Stimulated activated CD4-positive, alpha-beta T cell treated with anti-CD3 and anti-CD28 coated beads, TNF-alpha, amount 100 ng/mL, for 4 hours (primary cell): ENCODE data around the gene TMEM117.
"Not testable (repeated sequence)": the region's sequence is repeated elsewhere in the genome, so short reads cannot be mapped to it uniquely, and the experiment has no call there.

Experiments
- DNase-seq, 3 experiments: peaks; one replicate each; pipeline ENCODE4 v3.0.0-alpha.2; 2020; ENCODE audit warnings: low read depth in 3 of 3

The TMEM117 gene

DNA sequence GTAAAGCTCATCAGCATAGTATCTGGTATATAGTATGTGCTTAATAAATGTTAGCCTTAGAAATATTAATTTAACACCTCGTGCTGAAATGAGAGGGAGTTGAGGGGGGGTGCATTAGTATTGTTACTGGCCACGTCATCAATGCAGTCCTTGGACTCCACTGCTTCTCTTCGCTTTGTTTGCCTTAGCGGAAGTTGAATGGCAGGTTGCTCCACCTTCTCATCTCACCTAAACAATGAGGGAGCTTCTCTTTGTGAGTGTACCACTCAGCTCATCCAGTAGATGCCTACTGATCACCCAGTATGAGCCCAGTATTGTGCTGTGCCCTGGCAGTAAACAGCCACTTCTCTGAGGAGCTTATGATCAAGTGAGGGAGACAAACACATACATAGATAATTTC is 4.5 kb downstream of the TMEM117 start:
- DNase-seq, result no peak

GRCh38 chr12:43841253-43841652 is 5.4 kb downstream of the TMEM117 start:
- no peak for DNase-seq

DNA sequence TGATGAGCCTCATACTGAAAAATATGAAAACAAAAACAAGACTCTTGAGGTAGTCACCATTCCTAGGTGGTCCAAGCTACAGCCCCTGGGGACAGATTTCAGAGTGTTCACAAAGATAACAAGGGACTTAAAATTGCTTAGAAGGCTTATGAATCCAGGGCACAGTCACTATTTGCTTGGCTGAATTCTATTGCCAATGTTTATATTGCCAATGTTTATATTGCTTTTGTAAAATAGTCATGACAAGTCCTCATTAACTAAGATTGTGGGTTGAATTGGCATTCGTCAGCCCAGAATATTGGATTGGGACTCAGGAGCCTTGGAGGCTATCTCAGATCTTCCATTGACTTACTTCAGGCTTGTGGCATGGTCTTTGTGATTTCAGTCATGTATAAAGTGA is 6.4 kb downstream of the TMEM117 start:
- DNase-seq, result no peak

GRCh38 chr12:43847425-43848225 is 11.7 kb downstream of the TMEM117 start:
- not testable (repeated sequence) for DNase-seq

- DNase-seq, result no peak
Measured at GRCh38 chr12:43848226-43848507, 12.3 kb downstream of the TMEM117 start.

DNA sequence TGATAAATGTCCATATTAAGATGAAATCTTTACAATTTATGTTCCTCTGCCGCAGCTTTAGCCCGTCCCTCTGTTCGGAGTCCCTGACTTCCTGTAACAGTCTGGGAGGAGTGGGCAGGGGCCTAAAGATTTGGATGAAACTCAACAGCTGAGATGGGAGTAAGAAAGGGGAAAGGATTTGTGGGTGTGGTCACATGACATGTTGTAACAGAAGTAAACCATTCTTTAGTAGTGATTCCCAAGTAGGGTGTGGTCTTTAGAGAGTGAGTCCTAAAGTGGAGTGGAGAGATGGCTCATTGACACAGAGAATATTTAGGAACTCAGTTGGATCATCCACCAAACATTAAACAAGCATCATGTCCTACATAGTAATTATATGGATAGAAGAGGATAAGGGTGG is 12.9 kb downstream of the TMEM117 start:
- DNase-seq, result no peak

GRCh38 chr12:43852744-43853143 is 16.9 kb downstream of the TMEM117 start:
- no peak for DNase-seq

DNA sequence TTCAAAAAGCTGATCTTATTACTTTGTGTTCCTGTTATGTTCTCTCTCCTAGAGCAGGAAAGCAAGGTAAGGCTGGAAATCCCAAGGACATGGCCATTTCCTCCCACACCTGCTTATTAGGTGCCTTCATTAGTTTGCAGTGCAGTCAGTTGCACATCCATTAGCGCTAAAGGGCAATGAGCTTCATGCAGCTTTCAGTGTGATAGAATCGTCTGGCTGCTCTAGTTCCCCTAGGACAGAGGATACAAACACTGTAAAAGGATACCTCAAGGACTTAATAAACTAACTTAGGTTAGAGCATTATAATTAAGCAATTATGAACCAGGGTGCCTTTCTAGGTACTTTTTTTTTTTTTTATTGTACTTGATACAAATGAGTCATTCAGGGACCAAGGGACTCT is 21.1 kb downstream of the TMEM117 start:
- no peak for DNase-seq

DNA sequence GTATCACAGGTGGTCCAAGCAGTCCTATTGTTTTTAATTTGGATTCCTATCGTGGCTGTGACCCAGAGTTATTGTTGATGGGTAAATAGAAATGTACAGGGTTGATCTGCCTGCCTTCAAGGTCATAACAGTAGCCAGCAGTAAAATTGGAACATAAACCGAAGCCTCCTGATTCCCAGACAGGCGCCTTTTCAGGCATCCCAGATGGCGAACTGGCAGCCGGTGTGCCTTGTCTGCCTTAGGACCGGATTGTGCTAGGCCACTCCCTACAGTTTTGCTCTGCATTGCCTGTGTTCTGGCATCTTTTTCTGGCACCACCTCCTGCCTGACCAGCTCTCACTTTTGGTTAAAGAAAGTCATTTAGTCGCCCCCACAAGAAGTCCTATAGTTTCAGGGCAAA is 22.2 kb downstream of the TMEM117 start:
- DNase-seq, result no peak

DNA sequence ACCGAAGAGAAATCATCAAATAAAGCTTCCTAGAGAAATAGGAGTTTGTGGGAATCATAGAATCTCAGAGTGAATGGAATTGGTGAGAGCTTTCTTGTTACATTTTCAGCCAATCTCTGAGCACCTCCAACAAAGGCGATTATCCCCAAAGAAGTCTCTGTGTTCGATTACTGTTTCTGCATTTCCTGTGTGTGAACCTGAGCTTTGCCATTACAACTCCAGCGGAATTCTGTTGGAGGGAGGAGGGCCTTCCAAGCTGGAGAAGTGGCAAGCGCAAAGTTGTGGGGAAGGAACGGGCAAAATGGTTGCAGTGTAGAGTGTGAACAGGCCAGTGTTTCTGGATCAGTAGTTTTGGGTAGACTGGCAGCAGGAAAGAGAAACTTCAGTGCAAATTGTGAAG is 23.1 kb downstream of the TMEM117 start:
- DNase-seq, result no peak

DNA sequence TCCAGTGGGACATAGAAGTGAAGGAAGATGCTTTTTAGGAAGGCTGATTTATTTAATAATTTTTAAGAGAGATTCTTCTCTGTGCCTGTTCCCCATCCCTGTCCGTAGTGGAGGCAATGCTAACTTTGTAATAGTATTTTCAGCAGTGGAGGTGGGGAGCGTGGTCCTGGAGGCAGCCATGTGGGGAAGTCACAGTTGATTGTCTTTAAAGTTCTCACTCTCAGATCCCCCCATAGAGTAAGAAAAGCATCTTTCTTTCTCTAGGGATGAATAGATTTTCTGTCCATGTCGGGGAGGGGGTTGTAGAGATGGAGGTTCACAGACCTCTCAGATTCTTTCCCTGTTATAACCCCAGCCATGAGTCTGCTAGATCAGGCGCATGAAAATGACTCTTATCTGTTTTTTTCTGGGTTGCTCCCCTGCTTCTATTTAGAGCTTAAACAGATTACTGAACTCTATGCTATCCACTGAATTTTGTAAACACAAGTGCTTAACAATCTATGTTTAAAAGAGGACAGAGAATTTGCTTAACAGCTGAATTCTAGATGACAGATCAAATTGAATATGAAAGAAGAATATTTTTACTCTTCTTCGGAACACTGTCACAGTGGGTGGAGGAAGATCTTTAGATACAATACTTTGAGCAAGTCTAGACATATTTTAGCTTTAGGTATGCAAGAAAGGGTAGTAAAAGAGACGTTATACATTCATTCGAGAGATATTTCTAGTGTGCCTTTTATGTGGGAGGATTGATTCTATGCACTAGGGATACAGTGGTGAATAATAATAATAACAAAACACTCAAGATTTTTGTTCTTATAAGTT is 25.3 kb downstream of the TMEM117 start:
- no peak for DNase-seq

GRCh38 chr12:43861840-43862150 is 25.9 kb downstream of the TMEM117 start:
- DNase-seq, result no peak

DNA sequence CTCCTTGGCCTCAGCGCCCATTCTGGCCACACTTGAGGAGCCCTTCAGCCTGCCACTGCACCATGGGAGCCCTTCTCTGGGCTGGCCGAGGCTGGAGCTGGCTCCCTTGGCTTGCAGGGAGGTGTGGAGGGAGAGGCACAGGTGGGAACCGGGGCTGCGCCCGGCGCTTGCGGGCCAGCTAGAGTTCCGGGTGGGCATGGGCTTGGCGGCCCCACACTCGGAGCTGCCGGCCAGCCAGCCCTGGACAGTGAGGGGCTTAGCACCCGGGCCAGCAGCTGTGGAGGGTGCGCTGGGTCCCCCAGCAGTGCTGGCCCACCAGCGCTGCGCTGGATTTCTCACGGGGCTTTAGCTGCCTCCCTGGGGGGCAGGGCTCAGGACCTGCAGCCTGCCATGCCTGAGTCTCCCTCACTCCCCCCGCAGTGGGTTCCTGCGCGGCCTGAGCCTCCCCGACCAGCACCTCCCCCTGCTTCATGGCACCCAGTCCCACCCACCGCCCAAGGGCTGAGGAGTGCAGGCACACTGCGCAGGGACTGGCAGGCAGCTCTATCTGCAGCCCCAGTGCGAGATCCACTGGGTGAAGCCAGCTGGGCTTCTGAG is 28.0 kb downstream of the TMEM117 start:
- no peak for DNase-seq

- not testable (repeated sequence) for DNase-seq
Measured at GRCh38 chr12:43864557-43864956, 28.7 kb downstream of the TMEM117 start.

DNA sequence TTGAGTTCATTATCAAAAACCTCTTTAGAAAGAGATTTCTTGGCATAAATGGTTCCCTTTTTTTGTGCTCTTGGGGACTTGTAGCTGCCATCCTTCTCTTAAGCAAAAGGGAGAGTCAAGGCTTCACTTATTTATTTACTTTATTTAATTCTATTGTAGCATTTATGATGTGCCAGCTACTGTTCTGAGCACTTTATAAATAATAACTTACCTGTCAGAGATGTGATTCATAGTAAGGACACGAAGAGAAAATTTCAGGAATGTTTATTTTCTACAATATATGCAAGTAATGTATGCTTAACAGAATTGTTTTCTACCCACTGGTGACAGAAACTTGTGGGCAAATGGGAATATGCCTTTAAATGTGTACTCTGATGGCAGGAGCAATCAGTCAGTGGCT is 33.3 kb downstream of the TMEM117 start:
- DNase-seq, result no peak

GRCh38 chr12:43869765-43870164 is 33.9 kb downstream of the TMEM117 start:
- DNase-seq, result not testable (repeated sequence)

GRCh38 chr12:43871258-43871657 is 35.4 kb downstream of the TMEM117 start:
- not testable (repeated sequence) for DNase-seq

DNA sequence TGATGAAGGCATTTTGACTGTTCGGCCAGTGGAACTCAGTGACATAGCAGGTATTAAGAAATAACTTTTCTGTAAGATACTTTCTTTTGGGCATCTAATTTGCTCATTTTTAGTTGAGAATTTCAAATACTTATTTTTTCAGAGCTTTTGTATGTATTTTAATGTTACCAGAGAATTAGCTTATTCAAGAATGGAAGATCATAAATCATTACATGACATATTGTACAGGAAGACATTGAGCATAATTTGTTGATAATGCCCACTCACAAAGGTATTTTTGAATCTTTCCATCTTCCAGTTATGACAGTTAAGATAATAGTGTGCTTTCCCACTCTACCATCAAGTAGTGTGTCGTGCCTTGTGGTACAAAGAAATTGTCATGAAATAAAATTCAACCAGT is 36.5 kb downstream of the TMEM117 start:
- DNase-seq, result no peak

- no peak for DNase-seq
Measured at GRCh38 chr12:43878050-43878449, 42.2 kb downstream of the TMEM117 start.

DNA sequence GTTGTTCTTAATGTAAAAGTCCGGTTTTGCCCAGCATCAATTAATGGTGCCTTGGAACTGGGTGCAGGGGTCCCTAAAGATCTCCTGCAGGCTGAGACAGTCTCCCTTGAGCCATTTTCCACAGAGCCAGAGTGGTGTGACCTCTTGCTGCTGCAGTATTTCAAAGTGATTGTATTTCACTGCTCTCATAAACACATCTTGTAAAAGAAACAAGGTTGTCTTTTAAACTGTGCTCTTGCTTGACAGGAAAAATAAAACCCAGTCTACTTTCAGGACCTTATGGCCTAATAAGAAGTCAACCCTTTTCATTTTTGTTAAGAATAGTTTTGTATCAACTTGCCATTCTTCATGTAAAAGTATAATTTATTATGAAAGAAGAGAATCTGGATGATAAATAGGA is 44.7 kb downstream of the TMEM117 start:
- no peak for DNase-seq

DNA sequence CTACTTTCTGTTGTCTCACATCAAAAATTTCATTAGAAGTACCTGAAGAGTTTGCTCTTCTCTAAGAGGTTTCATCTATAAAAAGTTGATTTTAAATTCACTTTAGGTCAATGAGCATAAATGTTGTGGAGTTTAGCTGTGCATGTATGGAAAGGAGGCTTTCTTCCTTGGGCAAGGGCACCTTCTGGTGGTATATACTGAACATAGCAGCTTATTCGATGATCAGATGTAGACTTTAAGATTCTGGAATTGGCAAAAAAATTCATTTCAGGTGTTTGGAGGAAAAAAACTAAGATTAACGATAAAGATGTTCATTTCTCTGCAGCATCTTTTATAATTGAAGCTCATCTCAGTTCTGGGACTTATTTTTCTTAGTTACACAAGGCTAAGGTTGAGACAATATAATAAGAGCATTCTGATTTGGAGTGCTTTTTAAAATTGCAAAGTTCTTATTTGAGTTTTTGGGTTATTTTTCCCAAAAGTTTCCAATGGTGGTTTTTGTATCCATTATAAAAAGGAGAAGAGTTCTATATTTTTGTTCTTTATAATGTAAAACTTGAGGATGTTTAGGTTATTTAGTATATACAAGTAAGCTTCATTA is 46.8 kb downstream of the TMEM117 start:
- peak in 1 of 3 experiments; percentile 15 for DNase-seq

DNA sequence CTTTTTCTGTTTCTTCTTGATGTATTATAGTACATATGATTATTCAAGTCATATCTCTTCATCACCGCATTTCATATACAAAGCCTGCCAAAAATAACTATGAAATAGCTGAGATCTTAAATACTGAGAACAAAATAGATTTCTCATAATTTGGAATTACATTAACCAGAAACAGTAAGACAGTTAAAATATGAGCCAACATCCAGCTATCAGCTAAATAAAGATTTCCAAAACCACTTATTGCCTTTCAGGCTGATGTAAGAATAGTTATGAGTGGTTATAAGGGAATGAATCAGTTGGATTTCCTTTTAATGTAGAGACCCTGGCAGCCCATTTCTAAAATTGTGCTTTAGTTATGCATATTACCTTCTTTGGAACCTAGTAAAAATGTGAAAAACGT is 47.4 kb downstream of the TMEM117 start:
- DNase-seq, result no peak

DNA sequence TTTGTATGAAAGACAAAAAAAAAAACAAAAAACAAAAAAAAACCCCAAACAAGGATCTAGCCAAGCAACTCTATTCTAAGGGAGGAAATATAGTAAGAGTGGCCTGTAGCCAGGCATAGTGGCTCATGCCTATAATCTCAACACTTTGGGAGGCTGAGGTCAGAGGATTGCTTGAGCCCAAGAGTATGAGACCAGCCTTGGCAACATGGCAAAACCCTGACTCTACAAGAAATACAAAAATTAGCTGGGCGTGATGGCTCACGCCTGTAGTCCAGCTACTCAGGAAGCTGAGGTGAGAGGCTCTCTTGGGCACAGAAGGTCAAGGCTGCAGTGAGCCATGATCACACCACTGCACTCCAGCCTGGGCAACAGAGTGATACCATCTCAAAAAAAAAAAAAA is 47.9 kb downstream of the TMEM117 start:
- DNase-seq, result no peak
